Measurements from ENCODE around the gene NT5E.
A peak's percentile ranks its signal among the peaks of the same experiment; 100 is the strongest.

NT5E gene

DNA sequence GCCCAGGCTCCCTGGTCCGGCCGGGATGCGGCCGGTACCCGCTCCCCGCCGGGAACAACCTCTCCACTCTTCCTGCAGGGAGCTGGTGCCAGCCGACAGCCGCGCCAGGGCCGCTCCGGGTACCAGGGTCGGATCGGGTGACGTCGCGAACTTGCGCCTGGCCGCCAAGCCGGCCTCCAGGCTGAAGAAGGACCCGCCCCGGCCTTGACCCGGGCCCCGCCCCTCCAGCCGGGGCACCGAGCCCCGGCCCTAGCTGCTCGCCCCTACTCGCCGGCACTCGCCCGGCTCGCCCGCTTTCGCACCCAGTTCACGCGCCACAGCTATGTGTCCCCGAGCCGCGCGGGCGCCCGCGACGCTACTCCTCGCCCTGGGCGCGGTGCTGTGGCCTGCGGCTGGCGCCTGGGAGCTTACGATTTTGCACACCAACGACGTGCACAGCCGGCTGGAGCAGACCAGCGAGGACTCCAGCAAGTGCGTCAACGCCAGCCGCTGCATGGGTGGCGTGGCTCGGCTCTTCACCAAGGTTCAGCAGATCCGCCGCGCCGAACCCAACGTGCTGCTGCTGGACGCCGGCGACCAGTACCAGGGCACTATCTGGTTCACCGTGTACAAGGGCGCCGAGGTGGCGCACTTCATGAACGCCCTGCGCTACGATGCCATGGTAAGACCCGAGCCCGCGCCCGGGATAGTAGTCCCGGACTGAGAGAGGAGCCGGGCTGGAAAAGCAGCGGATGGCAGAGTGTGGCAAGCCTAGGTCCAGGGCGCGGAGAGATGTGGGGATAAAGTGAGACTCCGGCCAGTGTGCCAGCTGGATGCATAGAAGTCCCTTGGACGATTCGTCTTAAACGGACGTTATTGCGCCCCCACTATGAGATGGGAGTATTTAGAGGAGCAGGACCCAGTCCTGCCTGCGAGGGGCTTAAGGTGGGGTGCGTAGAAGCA, at the start of gene NT5E:
TSS of gene NT5E (plus strand) at position 266 of the 942 bp plus-strand sequence. CDS start at position 323, 57 bp downstream.
- Histone ChIP-seq H3K27ac (peak within 1 kb of the TSS; percentile 89 to 96), H3K36me3 (no peaks in the 10 kb centered on the region), H3K4me3 (peak within 1 kb of the TSS; percentile 64 to 75), H3K9me3 (no peaks in the 10 kb centered on the region), H3K4me1 (peaks cover 0 to 43% (median 12%) of the 10 kb centered on the region in 4 donors), H3K27me3 (no peaks in the 10 kb centered on the region)
- peak; percentile 83 to 94 for DNase-seq
- TF ChIP-seq, protein P1, sequence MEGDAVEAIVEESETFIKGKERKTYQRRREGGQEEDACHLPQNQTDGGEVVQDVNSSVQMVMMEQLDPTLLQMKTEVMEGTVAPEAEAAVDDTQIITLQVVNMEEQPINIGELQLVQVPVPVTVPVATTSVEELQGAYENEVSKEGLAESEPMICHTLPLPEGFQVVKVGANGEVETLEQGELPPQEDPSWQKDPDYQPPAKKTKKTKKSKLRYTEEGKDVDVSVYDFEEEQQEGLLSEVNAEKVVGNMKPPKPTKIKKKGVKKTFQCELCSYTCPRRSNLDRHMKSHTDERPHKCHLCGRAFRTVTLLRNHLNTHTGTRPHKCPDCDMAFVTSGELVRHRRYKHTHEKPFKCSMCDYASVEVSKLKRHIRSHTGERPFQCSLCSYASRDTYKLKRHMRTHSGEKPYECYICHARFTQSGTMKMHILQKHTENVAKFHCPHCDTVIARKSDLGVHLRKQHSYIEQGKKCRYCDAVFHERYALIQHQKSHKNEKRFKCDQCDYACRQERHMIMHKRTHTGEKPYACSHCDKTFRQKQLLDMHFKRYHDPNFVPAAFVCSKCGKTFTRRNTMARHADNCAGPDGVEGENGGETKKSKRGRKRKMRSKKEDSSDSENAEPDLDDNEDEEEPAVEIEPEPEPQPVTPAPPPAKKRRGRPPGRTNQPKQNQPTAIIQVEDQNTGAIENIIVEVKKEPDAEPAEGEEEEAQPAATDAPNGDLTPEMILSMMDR (IDR thresholded peaks at IDR 0.05) = no peak
- intact Hi-C loops (cut with DNase I; ENCODE audit: low total_unique reads) = no loop called here

DNA sequence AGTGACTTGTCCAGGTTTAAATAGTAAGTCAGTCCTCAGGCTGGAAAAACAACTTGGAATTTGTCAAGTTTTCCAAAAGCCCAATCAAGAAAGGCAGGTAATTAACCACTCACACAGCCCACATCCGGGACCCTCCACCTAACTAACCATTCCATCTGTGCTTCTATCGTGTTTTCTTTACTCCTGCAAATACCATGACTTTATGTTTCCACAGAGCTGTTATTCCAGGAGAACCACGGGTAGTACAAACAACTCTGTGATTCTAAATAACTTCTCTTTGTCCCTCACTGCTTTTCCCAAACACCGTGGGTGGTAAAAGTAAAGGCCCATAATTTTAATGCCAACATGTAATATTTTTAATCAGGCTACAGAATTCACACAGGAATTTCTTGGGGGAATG, 49.6 kb upstream of the NT5E start:
- H3K4me1 ChIP-seq = peaks cover 0 to 33% (median 16%) of the 10 kb centered on the region in 4 donors
- H3K27ac ChIP-seq = no peak overlapping the region
- H3K27me3 ChIP-seq = no peaks in the 10 kb centered on the region
- TF ChIP-seq, protein P1 (IDR thresholded peaks at IDR 0.05) = no peak
- no peaks in the 10 kb centered on the region for H3K36me3 ChIP-seq
- H3K4me3 ChIP-seq = no peak overlapping the region
- no peak for DNase-seq
- H3K9me3 ChIP-seq = no peaks in the 10 kb centered on the region
- intact Hi-C loops (cut with DNase I; ENCODE audit: low total_unique reads) = no loop called here

DNA sequence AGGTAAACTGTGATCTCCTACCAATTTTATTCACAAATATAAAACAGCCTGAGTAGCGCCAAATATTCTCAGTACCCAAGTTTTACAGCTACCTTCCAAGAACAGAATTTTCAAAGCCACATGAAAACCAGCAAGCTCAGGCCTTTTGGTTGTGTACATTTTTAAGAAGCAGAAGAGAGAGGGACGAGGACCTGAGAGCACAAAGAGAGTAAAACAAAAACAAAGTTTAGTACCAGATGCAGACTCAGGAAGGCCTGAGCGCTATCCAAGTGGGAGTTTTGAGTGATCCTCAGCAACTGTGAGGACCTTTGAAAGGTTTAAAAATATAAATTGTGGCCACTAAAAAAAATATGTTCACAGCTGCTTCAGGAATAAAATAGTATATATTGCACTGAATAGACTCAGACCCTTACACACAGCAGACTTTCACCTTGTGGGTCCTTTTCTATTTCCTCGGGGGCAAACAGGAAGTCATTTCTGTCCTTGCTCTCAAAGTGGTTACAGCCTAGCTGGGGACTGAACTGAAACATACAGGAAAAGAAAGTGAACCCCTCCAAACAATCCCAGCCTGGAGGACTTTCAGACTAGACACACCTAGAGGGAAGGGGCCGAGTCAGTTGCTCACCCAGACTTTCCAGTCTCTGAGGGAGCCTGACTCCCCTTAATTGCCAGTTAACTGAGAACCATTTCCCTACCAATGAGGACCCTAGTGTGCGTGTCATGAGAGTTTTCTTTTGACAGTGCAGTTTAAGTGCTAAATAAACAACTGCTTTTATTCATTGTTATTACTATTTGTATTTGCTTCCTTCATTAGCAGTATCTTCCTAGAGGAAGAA, 48.5 kb upstream of the NT5E start:
- H3K36me3 ChIP-seq = no peaks in the 10 kb centered on the region
- H3K27ac ChIP-seq = no peak overlapping the region
- H3K4me1 ChIP-seq = peaks cover 0 to 30% (median 18%) of the 10 kb centered on the region in 4 donors
- H3K4me3 ChIP-seq = no peak overlapping the region
- no peaks in the 10 kb centered on the region for H3K27me3 ChIP-seq
- no peak for DNase-seq
- TF ChIP-seq, protein P1 (IDR thresholded peaks at IDR 0.05) = no peak
- H3K9me3 ChIP-seq = no peaks in the 10 kb centered on the region
- intact Hi-C loops (cut with DNase I; ENCODE audit: low total_unique reads) = no loop called here

DNA sequence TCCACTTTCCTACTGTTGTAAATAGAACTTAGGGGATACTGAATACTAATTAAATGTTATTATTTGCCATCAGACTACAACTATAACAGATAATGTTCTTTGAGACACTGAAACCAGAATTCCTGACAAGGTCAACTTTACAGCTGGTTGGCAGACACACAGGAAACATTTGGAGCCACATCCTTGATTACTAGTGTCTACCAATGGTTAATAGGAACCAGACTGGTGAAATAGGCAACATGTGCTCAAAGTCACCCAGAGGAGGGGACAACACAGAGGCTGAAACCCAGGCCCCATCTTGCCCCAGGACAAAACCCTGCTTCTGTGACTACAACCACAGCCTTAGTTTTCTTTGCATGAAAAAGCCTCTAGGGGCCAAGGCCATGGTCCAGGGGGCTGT, 47.8 kb upstream of the NT5E start:
- Histone ChIP-seq H3K9me3 (no peaks in the 10 kb centered on the region), H3K27ac (peak overlapping the region in 1 of 2 donors; percentile 48), H3K4me3 (no peak overlapping the region), H3K27me3 (no peaks in the 10 kb centered on the region), H3K4me1 (peaks cover 0 to 30% (median 18%) of the 10 kb centered on the region in 4 donors), H3K36me3 (no peaks in the 10 kb centered on the region)
- intact Hi-C loops (cut with DNase I; ENCODE audit: low total_unique reads) = no loop called here
- DNase-seq = no peak
- TF ChIP-seq, protein P1 (IDR thresholded peaks at IDR 0.05) = no peak

DNA sequence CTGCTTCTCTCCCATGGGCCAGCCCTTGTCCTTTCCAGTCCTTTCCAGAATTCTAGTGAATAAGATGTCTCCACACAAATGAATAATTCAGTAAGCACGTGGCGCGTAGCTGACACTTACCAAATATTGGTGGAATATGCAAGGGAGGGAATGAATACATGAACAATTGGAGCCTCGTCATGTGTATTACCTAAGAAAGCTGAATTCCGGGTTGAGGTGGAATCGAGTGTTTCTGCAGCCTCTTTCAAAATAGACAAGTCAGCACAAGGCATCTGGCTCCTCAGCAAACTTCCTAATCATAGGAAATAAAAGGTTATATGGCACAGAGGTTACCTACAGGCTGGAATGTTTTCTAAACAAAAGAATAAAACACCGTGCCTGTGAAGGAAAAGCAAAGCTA, 47.0 kb upstream of the NT5E start:
- TF ChIP-seq, protein P1 (IDR thresholded peaks at IDR 0.05) = no peak
- H3K36me3 ChIP-seq = no peaks in the 10 kb centered on the region
- no peak for DNase-seq
- no peaks in the 10 kb centered on the region for H3K9me3 ChIP-seq
- no peaks in the 10 kb centered on the region for H3K27me3 ChIP-seq
- no peak overlapping the region for H3K4me3 ChIP-seq
- intact Hi-C loops (cut with DNase I; ENCODE audit: low total_unique reads) = no loop called here
- peaks cover 0 to 30% (median 18%) of the 10 kb centered on the region in 4 donors for H3K4me1 ChIP-seq
- H3K27ac ChIP-seq = peak overlapping the region; percentile 44 to 48

Measured in tibial artery (tissue), 4 donors.